GM12878 (cell line): ENCODE data around the gene ACER3. TPM values are rescaled to one million over a fixed set of nuclear protein-coding genes. Genes with fewer than 3 reads are reported as not detected.
A peak's percentile ranks its signal among the peaks of the same experiment; 100 is the strongest.

ENCODE experiments used
- ATAC-seq: fragments of 200-7000 bp; cut with Tn5 transposase; 3 replicates; pipeline ENCODE4 v1.9.1; 2020; ENCODE audit warnings: mild to moderate bottlenecking, moderate library complexity
- BruUV-seq: library from RNA; stranded (reverse); fragments of 400-500 nt; replicated peaks from 2 replicates; lab custom pipeline; 2021; lab: Mats Ljungman, UMichigan
- CTCF ChIA-PET: fragments of 300-600 bp; sonication (Branson Sonifier 250); formaldehyde crosslinking; extraction: SDS; loops from one replicate; lab custom pipeline; 2021; ENCODE audit warnings: inconsistent platforms; lab: Yijun Ruan, JAX
- POLR2A ChIA-PET: fragments of 350-600 bp; formaldehyde crosslinking; extraction: SDS; loops from one replicate; lab custom pipeline; 2021; ENCODE audit warnings: inconsistent platforms; lab: Charles Lee
- RAD21 ChIA-PET: fragments of 300-600 bp; sonication (Branson Sonifier 250); formaldehyde crosslinking; loops from one replicate; lab custom pipeline; 2023; ENCODE audit warnings: antibody characterized with exemption; ENCODE audit not compliant: unreplicated experiment; lab: Charles Lee
- SMC1A ChIA-PET: fragments of 300-600 bp; sonication (Branson Sonifier 250); formaldehyde crosslinking; loops from one replicate; lab custom pipeline; 2023; ENCODE audit not compliant: unreplicated experiment, uncharacterized antibody; lab: Charles Lee
- DNase-seq: peaks from one replicate; pipeline ENCODE4 v3.0.0-alpha.2; 2011; ENCODE audit warnings: low read depth, low spot score
- FAIRE-seq: peaks from 3 replicates; lab custom pipeline; 2011; peaks lifted over from hg19 to GRCh38; lab: Jason Lieb, UNC
- H2AFZ ChIP-seq: 2 replicates; pipeline ENCODE4 v1.6.0; 2011; ENCODE audit warnings: low read depth, low read length, control low read depth; ENCODE audit not compliant: control insufficient read depth
- H3K27ac ChIP-seq: 2 replicates; pipeline ENCODE4 v1.5.1; 2011; ENCODE audit warnings: control low read depth; ENCODE audit not compliant: control insufficient read depth, insufficient read depth
- H3K27me3 ChIP-seq, 2 experiments: replicated peaks in 1 of 2; 2 replicates each; pipeline versions ENCODE4 v1.6.0 to v1.6.1; 2011; ENCODE audit warnings: low read length in 1 of 2; ENCODE audit not compliant: control insufficient read depth in 2 of 2, insufficient read depth in 2 of 2
- H3K36me3 ChIP-seq, 2 experiments: 2 replicates each; pipeline ENCODE4 v1.5.1; 2011; ENCODE audit warnings: low read length in 1 of 2; ENCODE audit not compliant: control insufficient read depth in 2 of 2, insufficient read depth in 2 of 2
- H3K4me1 ChIP-seq: 2 replicates; pipeline ENCODE4 v1.6.1; 2011; ENCODE audit warnings: mild to moderate bottlenecking, low read length, moderate library complexity, mixed read lengths; ENCODE audit not compliant: control insufficient read depth, insufficient read depth
- H3K4me2 ChIP-seq: 2 replicates; pipeline ENCODE4 v1.6.0; 2011; ENCODE audit warnings: control low read depth; ENCODE audit not compliant: control insufficient read depth, insufficient read depth
- H3K4me3 ChIP-seq: fragments of 200-600 bp; sonication (generic); 2 replicates; pipeline ENCODE4 v1.5.1; 2016
- H3K79me2 ChIP-seq: 2 replicates; pipeline ENCODE4 v1.6.0; 2011; ENCODE audit warnings: low read length; ENCODE audit not compliant: control insufficient read depth, insufficient read depth
- H3K9ac ChIP-seq: 2 replicates; pipeline ENCODE4 v1.8.0; 2011; ENCODE audit warnings: low read length, control low read depth, mixed read lengths; ENCODE audit not compliant: control insufficient read depth, insufficient read depth
- H3K9me3 ChIP-seq: replicated peaks from 3 replicates; pipeline ENCODE4 v1.5.1; 2011; ENCODE audit warnings: mild to moderate bottlenecking, low read length; ENCODE audit not compliant: control insufficient read depth, insufficient read depth
- H4K20me1 ChIP-seq: 2 replicates; pipeline ENCODE4 v1.6.0; 2011; ENCODE audit not compliant: control insufficient read depth, insufficient read depth
- BHLHE40 ChIP-seq, 2 experiments: fragments of 450-650 bp in 1 of 2; IDR thresholded peaks; 2 replicates each; pipeline ENCODE4 v1.6.1; 2011 to 2017; ENCODE audit warnings: low read depth in 2 of 2, borderline replicate concordance in 1 of 2, improper control_type of control experiment in 1 of 2, low read length in 1 of 2, mild to moderate bottlenecking in 1 of 2
- CBFB ChIP-seq: IDR thresholded peaks from 2 replicates; pipeline ENCODE4 v1.6.1; 2016; ENCODE audit warnings: antibody characterized with exemption, low read depth
- DPF2 ChIP-seq: fragments of 450-650 bp; IDR thresholded peaks from 2 replicates; pipeline ENCODE4 v1.6.1; 2017; ENCODE audit warnings: mild to moderate bottlenecking
- EP300 ChIP-seq, 2 experiments: fragments of 150-350 bp in 1 of 2; IDR thresholded peaks; 2 replicates each; pipeline ENCODE4 v1.6.1; 2011 to 2012; ENCODE audit warnings: low read depth in 2 of 2, low read length in 2 of 2, borderline replicate concordance in 1 of 2, improper control_type of control experiment in 1 of 2, inconsistent platforms in 1 of 2; ENCODE audit not compliant: control insufficient read depth in 1 of 2
- JUND ChIP-seq: IDR thresholded peaks from 2 replicates; pipeline ENCODE4 v1.6.1; 2012; ENCODE audit warnings: low read depth, mild to moderate bottlenecking, low read length, improper control_type of control experiment, moderate library complexity
- RBBP5 ChIP-seq: fragments of 200-600 bp; sonication (generic); conservative IDR thresholded peaks from 2 replicates; pipeline ENCODE4 v1.6.1; 2016
- RELA ChIP-seq: fragments of 450-650 bp; IDR thresholded peaks from 2 replicates; pipeline ENCODE4 v1.8.0; 2014; ENCODE audit warnings: borderline replicate concordance; ENCODE audit not compliant: partially characterized antibody
- RUNX3 ChIP-seq: IDR thresholded peaks from 2 replicates; pipeline ENCODE4 v1.6.1; 2012; ENCODE audit warnings: low read length, inconsistent platforms
- SMC3 ChIP-seq: IDR thresholded peaks from 2 replicates; pipeline ENCODE4 v1.6.1; 2011; ENCODE audit warnings: low read length, improper control_type of control experiment, borderline replicate concordance
- SREBF2 ChIP-seq: IDR thresholded peaks from 2 replicates; pipeline ENCODE4 v1.6.1; 2012; ENCODE audit warnings: mild to moderate bottlenecking, low read length
- ZNF274 ChIP-seq: IDR thresholded peaks from one replicate; pipeline ENCODE4 v1.8.0; 2011; ENCODE audit not compliant: insufficient read length, insufficient read depth
- ZNF384 ChIP-seq: IDR thresholded peaks from 2 replicates; pipeline ENCODE4 v1.6.1; 2012; ENCODE audit warnings: low read depth, mild to moderate bottlenecking, low read length, improper control_type of control experiment, borderline replicate concordance
- WGBS: methylation state at CpG from one replicate; pipeline ENCODE4 v1.1.6; 2016; ENCODE audit warnings: low lambda C conversion rate; ENCODE audit not compliant: insufficient replicate concordance, insufficient coverage; ENCODE audit errors: missing lambda C conversion rate; 5-methylcytosine and 5-hydroxymethylcytosine counted together
- in situ Hi-C: fragments of 300-500 bp; cut with MboI; formaldehyde crosslinking; loops from 9 replicates; pipeline ENCODE4 v1.14.3; 2018; ENCODE audit warnings: mixed read lengths
- intact Hi-C: fragments of 100-400 bp; cut with micrococcal nuclease; formaldehyde crosslinking; loops from one replicate; pipeline ENCODE4 v1.14.2; 2022; ENCODE audit not compliant: unreplicated experiment
- polyA plus RNA-seq, 11 experiments: library from polyadenylated mRNA; depleted of rRNA in 4 of 11; unstranded in 6 of 11; stranded (reverse) in 5 of 11; fragments of >200 nt; fragmentation: Nextera tagmentation in 4 of 11; fragmentation: Illumina TruSeq in 1 of 11; extraction: Ambion mirVana in 4 of 11; extraction: Trizol in 1 of 11; gene quantifications; 1 replicate in 1 of 11; 2 replicates in 10 of 11; pipeline versions ENCODE4 v1.2.1 to v1.2.3, GENCODE V29; 2011 to 2016; ENCODE audit warnings: inconsistent platforms in 2 of 11, missing spikeins in 2 of 11, low read depth in 1 of 11
- total RNA-seq, 4 experiments: library from RNA; depleted of rRNA in 3 of 4; stranded (reverse); fragments of >200 nt in 3 of 4; fragmentation: Illumina TruSeq in 1 of 4; extraction: Trizol in 1 of 4; gene quantifications; 2 replicates each; pipeline versions ENCODE4 v1.2.1 to v1.2.3, GENCODE V29; 2013 to 2021

The ACER3 gene
- total and polyA plus RNA-seq, 10 of the 15 experiments (the other 5 are each of a cell fraction or from before 2014, with no cell fraction given): 2.8 to 17.4 (median 10.3) TPM

- intact Hi-C loops (no loop called here), in situ Hi-C loops (no loop called here)
- Histone ChIP-seq H3K79me2 (no peaks in the 10 kb centered on the region), H4K20me1 (no peaks in the 10 kb centered on the region), H3K4me3 (no peak overlapping the region), H3K27ac (no peak overlapping the region), H3K4me1 (no peaks in the 10 kb centered on the region), H3K36me3 (no peaks in the 10 kb centered on the region), H3K9me3 (no peaks in the 10 kb centered on the region), H3K27me3 (no peaks in the 10 kb centered on the region), H3K9ac (no peak overlapping the region), H2AFZ (no peak overlapping the region), H3K4me2 (no peak overlapping the region)
- no TSS peak for BruUV-seq
- WGBS: 82% methylated on average over 1 of the region's 1 CpG
- ATAC-seq (no peak), FAIRE-seq (peak; percentile 27), DNase-seq (no peak)
- no peak for TF ChIP-seq SMC3
- TF ChIP-seq BHLHE40 (IDR thresholded peaks at IDR 0.05; ENCODE audit: borderline replicate concordance in 1 of 2, low read depth in 2 of 2, low read length in 1 of 2): no peak
- TF ChIP-seq RUNX3: no peak
- TF ChIP-seq ZNF274: no peak
- TF ChIP-seq EP300 (IDR thresholded peaks at IDR 0.05; ENCODE audit: borderline replicate concordance in 1 of 2, control insufficient read depth in 1 of 2, low read depth in 2 of 2, low read length in 2 of 2): no peak
- no peak for TF ChIP-seq SREBF2
- TF ChIP-seq ZNF384: no peak
- no peak for TF ChIP-seq JUND
- no peak for TF ChIP-seq CBFB
- TF ChIP-seq RBBP5: no peak
- no peak for TF ChIP-seq DPF2
- no peak for TF ChIP-seq RELA
- CTCF ChIA-PET: no interaction called here
- RAD21 ChIA-PET: no interaction called here
- POLR2A ChIA-PET: no interaction called here
- SMC1A ChIA-PET: no interaction called here
Observed at GRCh38 chr11:76999597-76999996, 138.9 kb downstream of the ACER3 start.
